Medulla oblongata (tissue), 1 donor: ENCODE measurements around the gene ADCYAP1R1.
A peak's percentile ranks its signal among the peaks of the same experiment; 100 is the strongest.
"Not testable (repeated sequence)": the region's sequence is repeated elsewhere in the genome, so short reads cannot be mapped to it uniquely, and the experiment has no call there.

ENCODE experiments used
- DNase-seq: peaks from one replicate; pipeline ENCODE4 v3.0.0-alpha.2; 2015; ENCODE audit errors: extremely low spot score

Gene ADCYAP1R1

GRCh38 chr7:31134246-31135188, 82.4 kb downstream of the ADCYAP1R1 start:
- DNase-seq, result peak; percentile 89

GRCh38 chr7:31137234-31137633, 85.1 kb downstream of the ADCYAP1R1 start:
- no peak for DNase-seq

- DNase-seq, result no peak
Observed at GRCh38 chr7:31145339-31145738, 93.2 kb downstream of the ADCYAP1R1 start.

GRCh38 chr7:31146030-31146429, 93.9 kb downstream of the ADCYAP1R1 start:
- no peak for DNase-seq

- DNase-seq, result no peak
Observed at GRCh38 chr7:31146538-31146937, 94.4 kb downstream of the ADCYAP1R1 start.

GRCh38 chr7:31151849-31152248, 99.7 kb downstream of the ADCYAP1R1 start:
- no peak for DNase-seq

- not testable (repeated sequence) for DNase-seq
Observed at GRCh38 chr7:31153318-31153717, 101.2 kb downstream of the ADCYAP1R1 start.

- no peak for DNase-seq
Observed at GRCh38 chr7:31160941-31161340, 108.8 kb downstream of the ADCYAP1R1 start.
